HG03457 (cell line): Measurements from ENCODE around the gene KLF17.

Source experiments
- ATAC-seq: cut with Tn5 transposase; IDR thresholded peaks from one replicate; pipeline ENCODE4 v1.9.1; 2021; ENCODE audit warnings: moderate number of reproducible peaks; ENCODE audit not compliant: unreplicated experiment

The KLF17 gene

GRCh38 chr1:44151808-44152207 lies 33.2 kb downstream of the KLF17 start:
- no peak for ATAC-seq

GRCh38 chr1:44152692-44153091 lies 34.1 kb downstream of the KLF17 start:
- ATAC-seq = no peak

GRCh38 chr1:44154049-44154448 lies 35.4 kb downstream of the KLF17 start:
- no peak for ATAC-seq

- ATAC-seq = no peak
These were observed 39.3 kb downstream of the KLF17 start for GRCh38 chr1:44157903-44158302.

- no peak for ATAC-seq
These were observed 40.2 kb downstream of the KLF17 start for GRCh38 chr1:44158871-44159270.

GRCh38 chr1:44161546-44161945 lies 42.9 kb downstream of the KLF17 start:
- no peak for ATAC-seq

- ATAC-seq = no peak
These were observed 50.0 kb downstream of the KLF17 start for GRCh38 chr1:44168520-44169098.

- ATAC-seq = no peak
These were observed 51.7 kb downstream of the KLF17 start for GRCh38 chr1:44170281-44170823.

GRCh38 chr1:44174630-44175029 lies 56.0 kb downstream of the KLF17 start:
- no peak for ATAC-seq
